Endodermal cell (in vitro differentiated cells): ENCODE data around the gene RPTOR. TPM values are rescaled to one million over a fixed set of nuclear protein-coding genes. Genes with fewer than 3 reads are reported as not detected.

Experiments
- DNase-seq: peaks from one replicate; pipeline ENCODE4 v3.0.0-alpha.2; 2017
- H3K27ac ChIP-seq: 2 replicates; pipeline ENCODE4 v1.5.1; 2013; ENCODE audit warnings: mild to moderate bottlenecking, low read depth, low read length, moderate library complexity
- H3K27me3 ChIP-seq: 2 replicates; pipeline ENCODE4 v1.6.1; 2013; ENCODE audit warnings: mild to moderate bottlenecking, low read length, moderate library complexity; ENCODE audit not compliant: insufficient read depth, control insufficient read depth, poor library complexity, severe bottlenecking
- H3K36me3 ChIP-seq: 2 replicates; pipeline ENCODE4 v1.7.0; 2013; ENCODE audit warnings: mild to moderate bottlenecking, low read length, moderate library complexity; ENCODE audit not compliant: control insufficient read depth, insufficient read depth
- H3K4me1 ChIP-seq: one replicate; pipeline ENCODE4 v1.7.0; 2013; ENCODE audit warnings: low read length; ENCODE audit not compliant: control insufficient read depth, insufficient read depth
- H3K4me3 ChIP-seq: 2 replicates; pipeline ENCODE4 v1.5.1; 2013; ENCODE audit warnings: mild to moderate bottlenecking, low read length, moderate library complexity
- H3K9ac ChIP-seq: 2 replicates; pipeline ENCODE4 v1.6.1; 2013; ENCODE audit warnings: mild to moderate bottlenecking, low read length, moderate library complexity; ENCODE audit not compliant: poor library complexity, severe bottlenecking; ENCODE audit errors: extremely low read depth
- H3K9me3 ChIP-seq: 2 replicates; pipeline ENCODE4 v1.6.1; 2013; ENCODE audit warnings: mild to moderate bottlenecking, low read length, moderate library complexity; ENCODE audit not compliant: control insufficient read depth
- H3K27ac Mint-ChIP-seq: 2 replicates; pipeline ENCODE4 v1.8.0; 2020; ENCODE audit warnings: mixed read lengths
- H3K27me3 Mint-ChIP-seq: 2 replicates; pipeline ENCODE4 v1.8.0; 2021; ENCODE audit warnings: mild to moderate bottlenecking, mixed read lengths; ENCODE audit not compliant: insufficient read depth
- H3K36me3 Mint-ChIP-seq: 2 replicates; pipeline ENCODE4 v1.8.0; 2020; ENCODE audit warnings: low read depth, mixed read lengths
- H3K4me1 Mint-ChIP-seq: 2 replicates; pipeline ENCODE4 v1.8.0; 2020; ENCODE audit warnings: mixed read lengths
- H3K4me3 Mint-ChIP-seq: 2 replicates; pipeline ENCODE4 v1.8.0; 2020; ENCODE audit warnings: mild to moderate bottlenecking, moderate library complexity, mixed read lengths
- H3K9me3 Mint-ChIP-seq: 2 replicates; pipeline ENCODE4 v1.8.0; 2020; ENCODE audit warnings: mild to moderate bottlenecking, mixed read lengths
- WGBS, 2 experiments: methylation state at CpG; one replicate each; pipeline versions ENCODE4 v1.1.5 to v1.1.7; 2013; ENCODE audit warnings: missing lambda C conversion rate in 2 of 2, mixed read lengths in 1 of 2; ENCODE audit not compliant: insufficient coverage in 1 of 2, insufficient read length in 1 of 2; 5-methylcytosine and 5-hydroxymethylcytosine counted together
- total RNA-seq, 2 donors: library from RNA; stranded (reverse); fragmentation: NEBNext Ultra II Directional in 1 of 2; extraction: Animal tissue kit (Norgen Biotek cat#: 25700) in 1 of 2; gene quantifications; 2 replicates in 1 of 2; 3 replicates in 1 of 2; pipeline ENCODE4 v1.2.1, GENCODE V29; 2021
- TF ChIP-seq, protein P1 (sequence below): fragments of 200-600 bp; sonication (generic); conservative IDR thresholded peaks from 2 replicates; pipeline ENCODE4 v1.5.0; 2021; ENCODE audit warnings: antibody characterized with exemption, mild to moderate bottlenecking

The RPTOR gene
- total RNA-seq, 2 donors from 2014 or later = 45.1 to 53.4 TPM

DNA sequence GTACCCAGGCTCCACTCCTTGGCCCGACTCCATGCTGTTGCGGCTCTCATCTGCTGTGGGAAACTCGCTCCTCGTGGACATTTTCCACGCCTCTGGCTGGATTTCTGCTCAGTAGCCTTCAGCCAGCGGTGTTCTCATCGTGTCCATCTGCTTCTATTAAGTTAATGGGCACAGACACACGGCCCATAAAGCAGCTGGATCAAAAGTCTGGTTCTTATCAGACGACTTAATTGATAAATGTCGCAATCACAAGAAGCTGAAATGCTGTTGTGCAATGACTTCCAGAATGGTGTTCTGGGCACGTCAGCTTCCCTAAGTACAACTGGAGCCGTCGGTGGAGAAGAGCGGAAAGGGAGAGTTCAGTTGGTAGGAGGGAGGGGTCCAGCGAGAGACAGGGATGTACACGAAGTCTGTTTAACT, 235.3 kb downstream of the RPTOR start:
- Mint-ChIP-seq H3K27me3 (no peaks in the 10 kb centered on the region), H3K36me3 (peaks cover 24% of the 10 kb centered on the region), H3K9me3 (no peaks in the 10 kb centered on the region), H3K4me1 (peaks cover 22% of the 10 kb centered on the region), H3K27ac (no peak overlapping the region), H3K4me3 (no peak overlapping the region)
- Histone ChIP-seq H3K36me3 (peaks cover 18% of the 10 kb centered on the region), H3K27ac (no peak overlapping the region), H3K4me1 (no peaks in the 10 kb centered on the region), H3K4me3 (no peak overlapping the region), H3K27me3 (no peaks in the 10 kb centered on the region), H3K9me3 (no peaks in the 10 kb centered on the region), H3K9ac (no peak overlapping the region)
- TF ChIP-seq, protein P1, sequence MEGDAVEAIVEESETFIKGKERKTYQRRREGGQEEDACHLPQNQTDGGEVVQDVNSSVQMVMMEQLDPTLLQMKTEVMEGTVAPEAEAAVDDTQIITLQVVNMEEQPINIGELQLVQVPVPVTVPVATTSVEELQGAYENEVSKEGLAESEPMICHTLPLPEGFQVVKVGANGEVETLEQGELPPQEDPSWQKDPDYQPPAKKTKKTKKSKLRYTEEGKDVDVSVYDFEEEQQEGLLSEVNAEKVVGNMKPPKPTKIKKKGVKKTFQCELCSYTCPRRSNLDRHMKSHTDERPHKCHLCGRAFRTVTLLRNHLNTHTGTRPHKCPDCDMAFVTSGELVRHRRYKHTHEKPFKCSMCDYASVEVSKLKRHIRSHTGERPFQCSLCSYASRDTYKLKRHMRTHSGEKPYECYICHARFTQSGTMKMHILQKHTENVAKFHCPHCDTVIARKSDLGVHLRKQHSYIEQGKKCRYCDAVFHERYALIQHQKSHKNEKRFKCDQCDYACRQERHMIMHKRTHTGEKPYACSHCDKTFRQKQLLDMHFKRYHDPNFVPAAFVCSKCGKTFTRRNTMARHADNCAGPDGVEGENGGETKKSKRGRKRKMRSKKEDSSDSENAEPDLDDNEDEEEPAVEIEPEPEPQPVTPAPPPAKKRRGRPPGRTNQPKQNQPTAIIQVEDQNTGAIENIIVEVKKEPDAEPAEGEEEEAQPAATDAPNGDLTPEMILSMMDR = no peak
- WGBS, 2 experiments = 92 to 96% methylated on average over 15 to 16 of the region's 16 CpGs
- no peak for DNase-seq

DNA sequence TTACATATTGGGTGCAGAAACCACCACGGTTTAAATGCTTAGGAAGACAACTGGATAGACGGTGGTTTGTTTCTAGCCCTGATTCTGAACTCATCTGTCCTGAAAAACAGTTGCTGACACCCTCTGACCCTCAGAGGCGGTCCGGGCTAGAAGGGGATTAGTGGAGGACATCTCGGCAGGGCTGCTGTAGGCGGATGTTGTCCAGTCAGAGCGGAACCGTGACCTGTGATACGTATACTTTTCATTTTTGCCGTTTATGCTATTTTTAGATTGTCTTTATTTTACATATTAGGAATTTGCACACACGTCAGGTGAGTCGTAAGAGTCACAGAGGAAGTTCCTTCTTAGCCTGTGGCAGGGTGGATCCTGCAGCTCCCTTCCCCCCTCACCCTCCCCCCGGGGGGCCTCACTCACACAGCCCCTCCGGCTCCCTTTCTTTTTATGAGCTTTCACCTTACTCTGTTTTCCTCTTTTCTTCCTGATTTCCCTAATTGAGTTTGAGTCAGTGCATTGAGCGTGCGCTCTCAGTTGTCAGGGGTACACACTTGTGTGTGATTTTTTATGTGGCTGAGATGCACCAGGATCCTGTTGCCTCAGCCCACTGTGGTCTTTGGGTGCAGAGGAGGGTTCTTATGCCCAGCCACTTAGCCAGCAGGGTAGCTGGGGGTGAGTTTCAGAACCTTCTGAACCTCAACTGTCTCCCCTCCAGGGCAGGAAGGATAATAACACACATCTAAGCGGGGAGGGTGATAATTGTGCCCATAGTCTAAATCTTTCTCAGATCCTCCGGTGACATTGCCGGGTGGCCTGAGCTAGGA, 236.0 kb downstream of the RPTOR start:
- TF ChIP-seq, protein P1 = no peak
- no peaks in the 10 kb centered on the region for H3K9me3 Mint-ChIP-seq
- no peaks in the 10 kb centered on the region for H3K27me3 Mint-ChIP-seq
- H3K4me1 ChIP-seq = no peaks in the 10 kb centered on the region
- WGBS, 2 experiments = 94 to 95% methylated on average over 13 to 17 of the region's 19 CpGs
- DNase-seq = no peak
- peaks cover 25% of the 10 kb centered on the region for H3K4me1 Mint-ChIP-seq
- no peaks in the 10 kb centered on the region for H3K27me3 ChIP-seq
- no peak overlapping the region for H3K9ac ChIP-seq
- H3K36me3 ChIP-seq = peaks cover 18% of the 10 kb centered on the region
- H3K4me3 ChIP-seq = no peak overlapping the region
- no peaks in the 10 kb centered on the region for H3K9me3 ChIP-seq
- H3K4me3 Mint-ChIP-seq = no peak overlapping the region
- no peak overlapping the region for H3K27ac ChIP-seq
- peaks cover 24% of the 10 kb centered on the region for H3K36me3 Mint-ChIP-seq
- peak overlapping the region; percentile 26 for H3K27ac Mint-ChIP-seq

GRCh38 chr17:80781211-80781610, 236.6 kb downstream of the RPTOR start:
- peaks cover 24% of the 10 kb centered on the region for H3K36me3 Mint-ChIP-seq
- TF ChIP-seq, protein P1 = no peak
- Histone ChIP-seq H3K9ac (no peak overlapping the region), H3K27me3 (no peaks in the 10 kb centered on the region), H3K27ac (no peak overlapping the region), H3K36me3 (peaks cover 18% of the 10 kb centered on the region), H3K9me3 (no peaks in the 10 kb centered on the region), H3K4me3 (no peak overlapping the region), H3K4me1 (no peaks in the 10 kb centered on the region)
- H3K9me3 Mint-ChIP-seq = no peaks in the 10 kb centered on the region
- WGBS, 2 experiments = 97% methylated on average over 10 to 13 of the region's 13 CpGs
- DNase-seq = no peak
- no peak overlapping the region for H3K27ac Mint-ChIP-seq
- no peak overlapping the region for H3K4me3 Mint-ChIP-seq
- H3K27me3 Mint-ChIP-seq = no peaks in the 10 kb centered on the region
- H3K4me1 Mint-ChIP-seq = peaks cover 26% of the 10 kb centered on the region
